HepG2 (cell line): ENCODE data around the gene PDZD7.

Experiments used
- AHDC1 ChIP-seq: sonication (generic); formaldehyde crosslinking; IDR thresholded peaks from 2 replicates; pipeline ENCODE4 v1.5.1; 2020; ENCODE audit warnings: mild to moderate bottlenecking, missing genetic modification reagents, borderline replicate concordance
- ARHGAP35 ChIP-seq: sonication (generic); formaldehyde crosslinking; IDR thresholded peaks from 2 replicates; pipeline ENCODE4 v1.9.0; 2022; ENCODE audit warnings: mild to moderate bottlenecking, inconsistent platforms, moderate library complexity, missing genetic modification reagents, borderline replicate concordance
- CBX2 ChIP-seq, 2 experiments: fragments of 200-600 bp in 1 of 2; sonication (generic); formaldehyde crosslinking in 1 of 2; IDR thresholded peaks; 2 replicates each; pipeline versions ENCODE4 v1.7.0 to v1.8.1; 2018 to 2022; ENCODE audit warnings: low read depth in 2 of 2, low read length in 1 of 2, mild to moderate bottlenecking in 1 of 2, missing genetic modification reagents in 1 of 2
- EP300 ChIP-seq, 3 experiments: sonication (generic) in 1 of 3; formaldehyde crosslinking in 1 of 3; IDR thresholded peaks; 2 replicates each; pipeline versions ENCODE4 v1.5.1 to v1.6.1; 2011 to 2020; ENCODE audit warnings: low read depth in 2 of 3, low read length in 2 of 3, borderline replicate concordance in 1 of 3, improper control_type of control experiment in 1 of 3, mild to moderate bottlenecking in 1 of 3, missing genetic modification reagents in 1 of 3, moderate library complexity in 1 of 3
- JUNB ChIP-seq: sonication (generic); formaldehyde crosslinking; IDR thresholded peaks from 2 replicates; pipeline ENCODE4 v1.8.0; 2022; ENCODE audit warnings: missing genetic modification reagents, mild to moderate bottlenecking, borderline replicate concordance
- NFATC3 ChIP-seq: sonication (generic); formaldehyde crosslinking; IDR thresholded peaks from 2 replicates; pipeline ENCODE4 v1.5.1; 2020; ENCODE audit warnings: mild to moderate bottlenecking, missing genetic modification reagents
- RFX5 ChIP-seq: IDR thresholded peaks from 2 replicates; pipeline ENCODE4 v1.6.1; 2011; ENCODE audit warnings: low read depth, low read length, improper control_type of control experiment
- TCF12 ChIP-seq, 2 experiments: fragments of 450-650 bp in 1 of 2; sonication (generic) in 1 of 2; formaldehyde crosslinking in 1 of 2; IDR thresholded peaks; 2 replicates each; pipeline versions ENCODE4 v1.6.1 to v1.8.0; 2017 to 2022; ENCODE audit warnings: antibody characterized with exemption in 1 of 2, mild to moderate bottlenecking in 1 of 2, missing genetic modification reagents in 1 of 2, moderate library complexity in 1 of 2
- THAP8 ChIP-seq: sonication (generic); formaldehyde crosslinking; IDR thresholded peaks from 2 replicates; pipeline ENCODE4 v1.5.1; 2020; ENCODE audit warnings: missing genetic modification reagents, mild to moderate bottlenecking, borderline replicate concordance
- ZZZ3 ChIP-seq: sonication (generic); formaldehyde crosslinking; IDR thresholded peaks from 2 replicates; pipeline ENCODE4 v1.4.0; 2020; ENCODE audit warnings: missing genetic modification reagents, mild to moderate bottlenecking, borderline replicate concordance
- TF ChIP-seq, protein P1 (sequence below): sonication (generic); formaldehyde crosslinking; IDR thresholded peaks from 2 replicates; pipeline ENCODE4 v1.4.0; 2020; ENCODE audit warnings: mild to moderate bottlenecking, low read depth, missing genetic modification reagents

GRCh38 chr10:101013365-101013825 is 17.5 kb downstream of the PDZD7 start:
- no peak for TF ChIP-seq AHDC1
- TF ChIP-seq THAP8 (CRISPR knock-in tag) = no peak
- no peak for TF ChIP-seq JUNB
- TF ChIP-seq, protein P1, sequence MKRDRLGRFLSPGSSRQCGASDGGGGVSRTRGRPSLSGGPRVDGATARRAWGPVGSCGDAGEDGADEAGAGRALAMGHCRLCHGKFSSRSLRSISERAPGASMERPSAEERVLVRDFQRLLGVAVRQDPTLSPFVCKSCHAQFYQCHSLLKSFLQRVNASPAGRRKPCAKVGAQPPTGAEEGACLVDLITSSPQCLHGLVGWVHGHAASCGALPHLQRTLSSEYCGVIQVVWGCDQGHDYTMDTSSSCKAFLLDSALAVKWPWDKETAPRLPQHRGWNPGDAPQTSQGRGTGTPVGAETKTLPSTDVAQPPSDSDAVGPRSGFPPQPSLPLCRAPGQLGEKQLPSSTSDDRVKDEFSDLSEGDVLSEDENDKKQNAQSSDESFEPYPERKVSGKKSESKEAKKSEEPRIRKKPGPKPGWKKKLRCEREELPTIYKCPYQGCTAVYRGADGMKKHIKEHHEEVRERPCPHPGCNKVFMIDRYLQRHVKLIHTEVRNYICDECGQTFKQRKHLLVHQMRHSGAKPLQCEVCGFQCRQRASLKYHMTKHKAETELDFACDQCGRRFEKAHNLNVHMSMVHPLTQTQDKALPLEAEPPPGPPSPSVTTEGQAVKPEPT (CRISPR knock-in tag) = no peak
- TF ChIP-seq ZZZ3 (CRISPR knock-in tag) = no peak
- TF ChIP-seq RFX5 = no peak
- TF ChIP-seq TCF12 (IDR thresholded peaks at IDR 0.05) = no peak
- no peak for TF ChIP-seq TCF12 (CRISPR knock-in tag; IDR thresholded peaks at IDR 0.05)
- no peak for TF ChIP-seq NFATC3 (CRISPR knock-in tag)
- TF ChIP-seq CBX2 (IDR thresholded peaks at IDR 0.05; ENCODE audit: low read depth, low read length) = no peak
- no peak for TF ChIP-seq CBX2 (CRISPR knock-in tag; IDR thresholded peaks at IDR 0.05; ENCODE audit: low read depth)
- no peak for TF ChIP-seq EP300 (IDR thresholded peaks at IDR 0.05; ENCODE audit: low read depth in 2 of 2, low read length in 2 of 2)
- no peak for TF ChIP-seq EP300 (CRISPR knock-in tag; IDR thresholded peaks at IDR 0.05; ENCODE audit: borderline replicate concordance)
- TF ChIP-seq ARHGAP35 (CRISPR knock-in tag) = no peak
